Stimulated activated CD4-positive, alpha-beta T cell treated with anti-CD3 and anti-CD28 coated beads, TNF-alpha, amount 100 ng/mL, for 24 hours (primary cell): ENCODE measurements around the gene PLD1.
"Not testable (repeated sequence)": the region's sequence is repeated elsewhere in the genome, so short reads cannot be mapped to it uniquely, and the experiment has no call there.

Experiments used
- DNase-seq, 3 experiments: peaks; one replicate each; pipeline ENCODE4 v3.0.0-alpha.2; 2020; ENCODE audit warnings: low read depth in 3 of 3

Gene PLD1

DNA sequence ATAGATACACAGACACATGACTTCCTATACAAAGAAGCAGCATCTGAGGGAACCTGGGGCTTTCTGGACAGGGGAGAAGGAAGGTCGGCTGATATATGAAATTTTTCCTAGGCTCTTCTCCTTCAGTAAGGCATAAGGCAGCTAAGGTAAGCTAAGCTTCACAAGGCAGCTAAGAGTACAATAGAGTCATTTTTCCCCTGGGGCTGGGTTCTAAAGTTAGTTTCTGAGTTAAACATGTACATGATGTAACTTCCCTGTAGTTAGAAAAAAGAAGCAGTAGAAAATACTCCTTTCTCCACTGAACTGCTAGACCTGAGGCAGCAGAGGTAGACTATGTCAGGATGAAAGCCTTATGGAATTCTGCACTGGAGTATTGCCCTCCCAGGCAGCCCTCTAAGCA, 109.6 kb downstream of the PLD1 start:
- DNase-seq, result no peak

GRCh38 chr3:171700157-171700556, 110.1 kb downstream of the PLD1 start:
- no peak for DNase-seq

GRCh38 chr3:171699601-171700000, 110.7 kb downstream of the PLD1 start:
- no peak for DNase-seq

- DNase-seq, result no peak
Measured at GRCh38 chr3:171696805-171697204, 113.5 kb downstream of the PLD1 start.

GRCh38 chr3:171695426-171695825, 114.9 kb downstream of the PLD1 start:
- no peak for DNase-seq

DNA sequence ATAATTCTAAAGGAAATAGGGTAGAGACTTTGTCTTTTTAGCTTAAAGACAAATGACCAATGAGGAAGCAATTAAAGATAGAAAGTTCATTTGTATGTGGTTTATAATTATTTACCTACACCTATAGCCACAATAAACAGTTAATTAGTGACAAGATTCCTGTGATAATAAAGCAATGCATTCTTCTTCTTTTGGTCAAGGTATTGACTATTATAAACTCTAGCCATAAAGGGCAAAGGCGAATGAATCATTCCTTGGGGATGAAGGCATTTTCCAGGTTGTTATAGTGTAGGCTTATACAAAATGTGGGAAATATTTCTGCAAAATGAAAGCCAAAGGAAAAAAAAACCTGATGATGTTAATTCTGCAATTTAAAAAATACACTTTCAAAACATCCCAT, 115.4 kb downstream of the PLD1 start:
- DNase-seq, result no peak

GRCh38 chr3:171692551-171692950, 117.7 kb downstream of the PLD1 start:
- DNase-seq, result not testable (repeated sequence)

- no peak for DNase-seq
Measured at GRCh38 chr3:171691485-171691884, 118.8 kb downstream of the PLD1 start.

DNA sequence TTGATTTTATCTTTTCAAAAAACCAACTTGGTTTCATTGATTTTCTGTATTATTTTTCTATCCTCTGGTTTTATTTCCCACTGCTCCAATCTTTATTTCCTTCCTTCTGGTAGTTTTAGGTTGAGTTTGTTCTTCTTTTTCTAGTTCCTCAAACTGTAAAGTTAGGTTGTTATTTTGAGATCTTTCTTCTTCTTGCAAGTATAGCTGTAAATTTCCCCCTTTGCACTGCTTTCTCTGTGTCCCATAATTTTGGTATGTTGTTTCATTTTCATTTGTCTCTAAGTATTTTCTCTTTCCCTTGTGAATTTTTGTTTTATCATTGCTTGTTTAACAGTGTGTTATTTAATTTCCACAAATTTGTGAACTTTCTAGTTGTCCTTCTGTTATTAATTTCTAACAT, 120.0 kb downstream of the PLD1 start:
- DNase-seq, result no peak

DNA sequence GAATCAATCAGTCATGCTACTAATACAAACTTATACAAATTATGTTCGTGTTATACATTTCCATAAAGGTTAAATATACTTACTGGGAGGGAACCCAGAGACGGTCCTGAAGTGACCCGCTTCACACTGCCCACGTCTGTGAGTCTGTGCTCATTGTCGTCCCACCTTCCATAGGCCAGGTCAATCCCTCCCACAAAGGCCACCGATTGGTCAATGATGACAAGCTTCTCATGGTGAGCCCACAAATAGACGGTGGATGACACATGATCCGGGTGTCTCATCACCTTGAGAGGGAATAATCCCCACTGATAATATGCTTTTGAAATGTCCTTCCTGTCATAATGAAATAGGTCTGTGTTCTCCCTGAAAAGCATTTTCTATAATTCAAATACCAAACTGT, 121.7 kb downstream of the PLD1 start:
- DNase-seq, result no peak

- DNase-seq, result no peak
Measured at GRCh38 chr3:171688002-171688401, 122.3 kb downstream of the PLD1 start.

GRCh38 chr3:171687581-171687980, 122.7 kb downstream of the PLD1 start:
- DNase-seq, result no peak

DNA sequence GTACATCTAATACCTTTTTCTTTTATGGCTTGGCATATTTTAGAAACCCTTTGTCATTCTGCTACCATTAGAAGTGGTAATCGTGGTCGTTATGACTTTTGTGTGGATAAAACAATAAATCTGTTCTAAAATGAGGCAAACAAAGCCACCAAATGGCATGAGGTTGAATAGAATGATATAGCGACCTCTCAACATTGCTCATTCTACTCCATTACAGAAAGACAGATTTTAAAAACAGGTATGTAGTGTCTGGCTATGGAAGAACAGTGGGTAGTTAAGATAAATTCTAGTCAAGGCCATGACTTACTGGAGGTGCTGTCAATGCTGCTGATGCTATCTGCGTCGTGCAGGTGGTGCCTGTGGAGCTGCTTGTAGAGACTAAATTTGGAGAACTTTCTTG, 123.2 kb downstream of the PLD1 start:
- no peak for DNase-seq

- DNase-seq, result no peak
Measured at GRCh38 chr3:171685116-171685895, 125.0 kb downstream of the PLD1 start.

DNA sequence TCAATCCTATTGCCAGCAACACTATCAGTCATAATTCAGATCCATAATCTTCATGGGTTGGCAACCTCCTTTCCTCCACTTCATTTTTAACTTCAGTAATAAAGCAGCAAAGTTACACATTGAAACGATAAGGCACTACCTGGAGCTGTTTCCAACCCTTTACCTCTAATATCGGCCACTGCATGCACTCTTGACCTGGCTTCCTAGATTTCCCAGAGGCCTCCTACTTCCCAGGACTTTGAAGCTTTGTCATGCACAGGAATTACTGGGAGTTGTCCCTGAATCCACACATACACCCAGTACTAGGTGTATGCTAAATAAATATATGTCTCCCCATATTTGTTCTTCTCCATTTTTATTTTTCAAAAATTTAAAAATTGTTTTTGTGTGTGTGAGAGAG, 126.1 kb downstream of the PLD1 start:
- DNase-seq, result no peak

DNA sequence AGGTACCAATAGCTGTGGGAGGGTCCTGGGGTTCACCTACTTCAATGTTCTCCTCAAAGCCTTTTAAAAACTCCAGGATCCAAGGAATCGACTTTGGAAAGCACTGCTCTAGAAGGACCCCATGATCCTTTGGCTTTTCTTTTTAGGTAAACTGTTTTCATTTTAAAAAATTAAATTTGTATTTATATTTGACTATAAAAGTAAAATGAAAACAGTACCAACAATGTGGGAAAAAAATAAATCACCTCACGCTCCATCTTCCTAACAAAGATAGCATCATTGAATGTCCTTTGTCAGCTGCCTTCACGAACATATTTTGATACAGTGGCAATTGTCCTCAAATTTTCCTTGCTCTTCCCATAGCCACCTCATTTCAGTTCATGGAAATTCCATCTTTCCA, 127.5 kb downstream of the PLD1 start:
- no peak for DNase-seq

GRCh38 chr3:171680726-171681411, 129.4 kb downstream of the PLD1 start:
- no peak for DNase-seq

- no peak for DNase-seq
Measured at GRCh38 chr3:171678971-171679492, 131.3 kb downstream of the PLD1 start.

GRCh38 chr3:171677706-171678105, 132.6 kb downstream of the PLD1 start:
- DNase-seq, result no peak

- no peak for DNase-seq
Measured at GRCh38 chr3:171676601-171677175, 133.6 kb downstream of the PLD1 start.

DNA sequence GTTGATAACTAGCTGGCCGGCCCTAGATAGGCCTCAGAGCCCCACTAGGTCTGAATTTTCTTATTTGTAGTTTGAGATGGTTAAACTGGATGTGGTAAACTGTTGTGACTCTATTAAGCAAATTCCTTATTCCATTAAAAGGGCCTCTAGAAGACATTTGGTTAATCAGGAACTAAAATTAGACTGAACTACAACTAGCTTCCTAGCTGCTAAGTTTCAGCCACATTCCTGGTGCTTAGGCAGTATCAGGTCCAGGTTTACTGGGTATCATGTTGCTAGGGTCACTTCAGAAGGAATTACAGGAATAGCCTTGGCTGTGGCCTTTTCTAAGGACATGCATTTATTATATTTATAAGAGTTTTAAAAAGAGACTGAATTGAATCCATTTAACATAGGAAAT, 136.3 kb downstream of the PLD1 start:
- no peak for DNase-seq

GRCh38 chr3:171672538-171672937, 137.7 kb downstream of the PLD1 start:
- no peak for DNase-seq

DNA sequence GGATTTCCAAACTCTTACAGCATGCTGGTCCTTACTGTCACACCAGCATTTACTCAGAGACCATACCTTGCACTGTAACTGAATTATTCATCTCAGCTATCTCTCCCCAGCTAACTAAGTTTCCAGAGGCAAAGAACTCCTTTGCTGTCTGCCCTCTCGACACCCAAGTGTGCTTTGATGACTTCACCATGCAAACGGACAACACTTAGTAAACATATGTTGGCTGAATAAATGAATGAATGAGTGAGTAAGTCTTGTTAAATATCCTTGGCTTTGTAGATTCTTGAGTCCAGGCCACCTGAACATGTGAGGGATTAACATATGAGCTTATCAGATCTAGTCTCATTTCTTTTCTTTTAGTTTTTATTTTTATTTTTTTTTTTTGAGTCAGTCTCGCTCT, 138.2 kb downstream of the PLD1 start:
- DNase-seq, result no peak
